NCI-H2081 (cell line): Measurements from ENCODE around the gene TMED5.
"Not testable (repeated sequence)": the region's sequence is repeated elsewhere in the genome, so short reads cannot be mapped to it uniquely, and the experiment has no call there.

Source experiments
- DNase-seq, 2 experiments: peaks; one replicate each; lab custom pipeline; 2025; lab: John Stamatoyannopoulos, UW

Gene TMED5

DNA sequence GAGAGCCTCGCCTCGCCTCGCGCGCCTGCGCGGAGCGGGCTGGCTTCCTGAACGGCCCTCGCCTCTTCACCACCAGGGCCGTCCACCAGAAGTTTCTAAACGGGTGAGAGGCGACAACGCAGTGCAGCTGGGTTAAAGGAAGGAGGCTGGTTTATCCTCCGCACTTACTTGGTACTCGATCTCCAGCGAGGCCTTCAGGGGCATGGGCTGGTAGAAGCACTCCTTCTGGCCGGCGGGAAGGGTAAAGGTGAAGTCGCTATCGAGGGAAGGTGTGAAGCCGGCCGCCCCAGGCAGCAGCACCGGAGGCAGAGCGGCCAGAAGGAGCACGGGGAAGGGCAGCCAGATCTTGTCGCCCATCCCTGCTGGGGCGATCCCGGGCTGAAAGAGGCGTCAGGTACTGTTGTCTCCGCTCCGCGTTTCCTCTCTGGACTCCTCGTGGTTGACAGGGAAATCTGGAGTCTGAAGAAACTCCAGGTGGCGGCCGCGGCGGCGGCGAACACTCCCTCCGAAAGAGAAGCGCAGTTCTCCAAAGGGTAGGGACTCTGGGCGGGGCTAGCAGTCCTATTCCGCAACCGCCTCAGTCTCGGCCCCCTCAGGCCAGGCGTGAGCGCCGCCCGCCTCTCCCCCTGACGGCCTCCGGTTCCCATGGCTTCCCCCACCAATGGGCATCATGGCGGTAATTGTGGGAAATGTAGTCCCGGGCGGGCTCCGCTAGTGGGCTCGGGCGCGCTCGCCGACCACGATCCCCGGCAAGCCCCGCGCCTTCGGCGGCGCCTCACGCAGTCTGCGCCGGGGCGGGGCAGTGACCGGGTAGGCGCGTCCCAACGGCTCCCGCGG, at the start of gene TMED5:
TMED5 (minus strand) TSS at position 528 of the 837 bp plus-strand sequence; CDS start at position 357, 171 bp downstream.
- peak; percentile 94 to 96 for DNase-seq

DNA sequence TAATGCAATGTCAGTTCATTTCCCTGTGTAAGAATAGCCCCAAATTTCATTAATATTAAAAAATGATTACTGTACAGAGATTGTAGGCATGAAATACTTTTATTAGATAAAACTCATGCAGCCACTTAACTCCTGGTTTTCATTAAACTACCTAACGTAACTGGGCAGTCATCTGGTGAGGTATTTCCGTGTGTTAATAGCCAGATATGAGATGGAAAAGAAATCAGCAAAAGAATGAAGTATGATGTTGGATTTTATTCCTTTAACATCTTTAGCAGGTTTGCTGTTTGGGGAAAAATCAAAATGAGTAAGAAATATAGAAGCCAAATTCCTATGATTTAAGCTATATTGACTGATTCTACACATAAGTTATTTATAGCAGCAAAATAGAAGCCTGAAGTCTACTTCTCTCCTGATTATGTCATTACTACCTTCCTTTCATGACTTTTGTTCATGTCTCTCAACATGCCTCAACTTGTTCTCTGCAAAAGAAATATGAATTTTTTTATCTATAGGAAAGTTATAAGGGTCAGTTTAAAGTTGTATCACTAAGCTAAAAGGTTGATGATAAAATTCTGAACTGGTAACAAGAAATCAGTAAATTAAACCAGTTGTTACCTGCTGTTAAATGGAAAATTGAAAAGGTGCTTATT, 42.9 kb upstream of the TMED5 start:
- DNase-seq: no peak

DNA sequence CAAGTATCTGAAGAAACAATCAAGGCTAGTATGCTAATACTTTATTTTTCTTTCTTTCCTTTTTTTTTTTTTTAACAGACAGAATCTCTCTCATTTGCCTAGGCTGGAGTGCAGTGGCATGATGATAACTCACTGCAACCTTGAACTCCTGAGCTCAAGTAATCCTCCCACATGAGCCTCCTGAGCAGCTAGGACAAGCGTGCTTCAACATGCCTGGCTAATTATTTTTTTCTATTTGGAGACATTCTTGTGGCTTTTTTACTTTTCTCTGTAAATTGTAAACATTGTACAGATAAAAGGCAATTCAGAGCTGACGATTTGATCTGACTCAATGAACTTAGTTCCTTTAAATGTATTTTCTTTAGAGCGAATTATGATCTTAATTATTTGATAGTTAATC, 41.7 kb upstream of the TMED5 start:
- DNase-seq: no peak

DNA sequence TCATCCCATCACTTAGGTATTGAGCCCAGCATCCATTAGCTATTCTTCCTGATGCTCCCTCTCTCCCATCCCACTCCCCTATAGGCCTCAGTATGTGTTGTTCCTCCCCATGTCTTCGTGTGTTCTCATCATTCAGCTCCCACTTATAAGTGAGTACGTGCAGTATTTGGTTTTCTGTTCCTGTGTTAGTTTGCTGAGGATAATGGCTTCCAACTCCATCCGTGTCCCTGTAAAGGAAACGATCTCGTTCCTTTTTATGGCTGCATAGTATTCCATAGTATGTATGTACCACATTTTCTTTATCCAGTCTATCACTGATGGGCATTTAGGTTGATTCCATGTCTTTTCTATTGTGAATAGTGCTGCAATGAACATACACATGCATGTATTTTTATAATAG, 40.5 kb upstream of the TMED5 start:
- DNase-seq: not testable (repeated sequence)

DNA sequence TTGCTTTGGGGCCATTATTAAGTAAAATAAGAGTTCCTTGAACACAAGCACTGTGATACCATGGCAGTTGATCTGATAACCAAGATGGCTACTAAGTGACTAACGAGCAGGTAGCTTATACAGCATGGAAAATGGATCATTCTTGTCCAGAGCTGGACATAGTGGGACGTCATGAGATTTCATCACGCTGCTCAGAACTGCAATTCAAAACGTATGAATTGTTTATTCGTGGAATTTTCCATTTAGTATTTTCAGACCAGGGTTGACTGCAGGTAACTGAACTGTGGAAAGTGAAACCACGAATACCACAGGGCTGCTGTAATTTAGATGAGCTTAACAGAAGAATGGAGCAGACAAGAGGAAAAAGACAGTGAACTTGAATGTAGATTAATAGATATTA, 39.2 kb upstream of the TMED5 start:
- no peak for DNase-seq

DNA sequence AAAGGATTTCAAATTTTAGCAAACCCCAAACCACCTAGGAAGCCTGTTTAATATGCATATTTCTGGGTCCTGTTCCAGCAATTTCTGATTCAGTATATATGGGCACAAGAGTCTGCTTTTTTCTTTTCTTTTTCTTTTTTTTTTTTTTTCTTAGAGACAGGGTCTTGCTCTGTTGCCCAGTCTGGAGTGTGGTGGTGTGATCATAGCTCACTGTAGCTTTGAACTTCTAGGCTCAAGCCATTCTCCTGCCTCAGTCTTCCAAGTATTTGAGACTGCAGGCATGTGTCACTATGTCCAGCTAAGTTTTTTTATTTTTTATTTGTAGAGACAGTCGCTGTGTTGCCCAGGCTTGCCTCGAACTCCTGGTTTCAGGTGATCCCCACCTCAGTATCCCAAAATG, 35.1 kb upstream of the TMED5 start:
- DNase-seq: no peak

DNA sequence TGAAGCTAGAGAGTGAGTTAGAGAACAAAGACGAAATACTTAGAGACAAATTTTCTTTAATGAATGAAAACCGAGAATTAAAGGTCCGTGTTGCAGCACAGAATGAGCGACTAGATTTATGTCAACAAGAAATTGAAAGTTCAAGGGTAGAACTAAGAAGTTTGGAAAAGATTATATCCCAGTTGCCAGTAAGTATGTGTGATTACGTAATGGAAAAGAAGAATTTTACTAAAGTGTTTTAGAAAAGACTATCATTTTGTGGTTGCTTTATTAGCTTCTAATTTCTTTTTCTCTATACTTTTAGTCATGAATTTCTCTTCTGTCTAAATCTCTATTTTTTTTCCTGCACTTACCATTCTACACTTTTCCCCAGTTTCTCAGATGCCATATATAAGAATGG, 27.0 kb upstream of the TMED5 start:
- no peak for DNase-seq

DNA sequence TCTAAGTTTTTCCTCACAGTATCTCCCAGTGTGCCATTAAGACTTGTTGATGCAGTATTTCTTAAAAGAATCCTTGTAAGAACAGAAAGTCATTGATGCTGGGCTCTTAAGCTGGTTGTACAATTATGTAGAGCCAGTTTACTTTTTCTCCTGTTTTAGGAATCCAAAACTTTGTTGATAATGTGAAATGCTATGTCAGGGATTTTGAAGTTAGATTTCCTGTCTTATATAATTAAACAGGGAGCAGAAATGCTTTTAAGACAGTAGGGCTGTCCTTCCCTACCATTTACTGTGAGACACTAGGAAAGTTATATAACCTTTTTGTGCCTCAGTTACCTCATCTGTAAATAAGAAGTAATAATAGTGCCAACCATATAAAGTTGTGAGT, 26.3 kb upstream of the TMED5 start:
- no peak for DNase-seq

DNA sequence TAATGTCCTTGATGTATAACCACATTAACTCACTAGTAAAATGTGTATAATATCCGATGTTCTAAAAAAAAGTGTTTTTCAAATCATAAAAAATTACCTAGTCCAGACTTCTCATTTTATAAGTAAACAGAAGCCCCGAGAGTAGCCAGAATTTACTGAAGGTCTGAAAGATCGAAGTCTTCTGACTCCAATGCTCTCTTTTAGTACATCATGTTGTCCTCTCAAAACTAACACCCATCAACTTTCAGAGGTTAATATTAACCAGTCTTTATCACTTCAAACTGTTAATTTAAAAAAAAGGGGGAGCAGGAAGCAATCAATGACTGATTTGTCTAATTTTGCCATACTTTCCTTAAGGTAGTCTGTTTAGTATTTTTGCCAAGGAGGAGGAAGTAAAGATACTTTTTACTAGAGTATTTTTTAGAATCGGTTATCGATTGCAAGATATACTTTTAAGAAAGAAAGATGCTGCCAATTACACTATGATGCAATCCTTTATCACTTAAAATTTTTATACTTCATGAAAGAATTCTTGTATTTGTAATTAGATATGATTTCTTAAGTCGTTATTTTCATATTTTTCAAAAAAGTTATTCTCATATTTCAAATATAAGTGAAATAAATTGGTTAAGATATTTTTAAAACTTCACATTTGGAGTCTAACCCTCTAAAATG, 25.8 kb upstream of the TMED5 start:
- DNase-seq: no peak

DNA sequence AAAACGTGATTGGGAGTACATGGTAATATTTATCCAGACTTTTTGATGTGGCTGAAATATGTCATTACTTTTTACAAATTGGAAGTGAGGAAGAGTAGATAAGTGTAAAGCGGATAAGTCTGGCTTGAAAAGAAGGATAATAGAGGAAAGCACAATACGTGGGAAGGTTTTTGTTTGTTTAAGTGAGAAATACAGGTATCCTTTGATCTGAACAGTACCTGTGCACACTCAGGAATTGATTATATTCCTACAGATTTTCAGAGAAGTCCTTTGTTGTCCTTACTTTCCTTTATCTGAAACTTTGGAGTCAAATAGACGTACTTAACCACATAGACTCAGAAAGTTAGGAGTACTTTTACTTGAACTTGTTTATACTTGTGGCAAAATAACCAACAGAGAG, 20.5 kb upstream of the TMED5 start:
- DNase-seq: no peak

DNA sequence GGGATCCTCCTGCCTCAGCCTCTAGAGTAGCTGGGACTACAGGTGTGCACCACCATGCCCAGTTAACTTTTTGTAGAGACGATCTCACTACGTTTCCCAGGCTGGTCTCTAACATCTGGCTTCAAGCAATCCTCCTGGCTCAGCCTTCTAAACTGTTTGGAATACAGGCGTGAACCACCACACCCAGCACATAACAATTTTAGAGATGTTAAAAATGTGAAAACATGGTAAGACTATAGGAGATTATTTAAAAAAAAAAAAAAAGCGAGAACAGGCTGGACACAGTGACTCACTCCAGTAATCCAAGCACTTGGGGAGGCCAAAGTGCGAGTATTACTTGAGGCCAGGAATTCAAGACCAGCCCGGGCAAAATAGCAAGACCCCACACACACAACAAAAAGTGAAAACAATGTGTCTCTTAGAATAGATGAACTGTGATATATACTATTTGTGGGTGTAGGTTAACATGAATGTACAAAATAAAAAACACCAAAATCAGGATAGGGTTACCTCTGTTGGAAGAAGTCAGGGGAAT, 19.9 kb upstream of the TMED5 start:
- no peak for DNase-seq

DNA sequence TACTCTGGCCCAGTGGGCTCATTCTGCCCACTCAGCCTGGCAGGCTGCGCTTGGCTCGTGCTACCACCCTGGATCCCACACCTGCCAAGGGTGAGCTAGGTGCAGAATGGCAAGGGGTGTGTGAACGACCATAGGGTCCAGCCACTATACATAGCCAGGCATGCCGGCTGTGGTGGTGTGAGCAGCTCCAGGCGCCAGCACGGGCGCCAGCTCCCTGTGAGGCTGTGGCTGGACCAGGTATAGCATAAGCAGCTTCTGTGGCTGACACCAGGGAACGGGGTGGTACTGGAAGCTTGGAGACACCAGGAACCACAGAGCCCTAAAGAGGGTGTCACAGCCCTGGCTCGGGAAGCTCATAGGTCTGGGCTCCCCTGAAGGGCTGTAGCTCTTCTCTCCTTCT, 18.9 kb upstream of the TMED5 start:
- no peak for DNase-seq

DNA sequence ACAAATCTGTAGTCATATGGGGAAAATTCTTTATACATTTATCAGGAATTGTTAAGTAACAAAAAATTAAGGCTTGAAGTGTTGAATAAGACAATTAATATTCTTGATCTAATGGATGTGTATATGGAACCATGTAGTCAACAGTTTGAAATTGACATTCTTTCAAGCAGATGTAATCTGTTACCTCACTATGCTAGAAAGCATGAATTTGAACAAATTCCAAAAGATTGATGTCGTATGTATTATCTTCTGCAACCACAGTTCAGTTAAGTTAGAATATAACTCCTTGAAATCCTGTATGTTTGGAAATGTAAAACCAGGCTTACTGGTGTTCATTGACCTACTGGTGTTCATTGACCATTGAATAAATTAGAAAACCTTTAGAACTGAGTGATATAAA, 16.4 kb upstream of the TMED5 start:
- DNase-seq: no peak

DNA sequence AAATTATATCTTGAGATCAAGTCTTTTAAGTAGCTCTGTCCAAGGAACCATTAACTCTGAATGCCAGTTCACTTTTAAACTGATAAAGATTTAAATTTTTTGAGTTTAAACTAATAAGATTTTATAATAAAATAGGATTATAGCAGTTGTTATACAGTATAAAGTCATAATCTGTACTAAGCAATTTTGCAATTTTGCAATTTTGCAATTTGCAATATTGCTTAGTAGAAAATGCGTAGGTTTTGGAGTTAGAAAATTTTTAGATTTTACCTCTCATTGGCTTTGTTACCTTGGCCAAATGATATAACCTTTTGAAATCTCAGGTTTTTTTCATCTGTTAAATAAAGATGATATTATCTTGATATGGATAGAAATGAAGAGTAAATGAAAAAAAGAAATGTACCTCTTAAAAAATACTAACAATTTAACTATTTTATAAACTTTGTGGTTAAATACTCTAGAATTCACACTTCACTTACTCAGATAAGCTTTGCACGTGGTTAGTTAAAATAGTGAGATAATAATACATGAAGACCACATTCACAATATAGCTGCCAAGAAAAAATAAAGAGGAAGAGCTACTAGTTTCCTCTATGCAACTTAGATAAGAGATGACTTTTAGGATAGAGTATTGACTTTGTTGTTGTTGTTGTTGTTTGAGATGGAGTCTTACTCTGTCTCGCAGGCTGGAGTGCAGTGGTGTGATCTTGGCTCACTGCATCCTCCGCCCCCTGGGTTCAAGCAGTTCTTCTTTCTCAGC, 14.2 kb upstream of the TMED5 start:
- DNase-seq: no peak

DNA sequence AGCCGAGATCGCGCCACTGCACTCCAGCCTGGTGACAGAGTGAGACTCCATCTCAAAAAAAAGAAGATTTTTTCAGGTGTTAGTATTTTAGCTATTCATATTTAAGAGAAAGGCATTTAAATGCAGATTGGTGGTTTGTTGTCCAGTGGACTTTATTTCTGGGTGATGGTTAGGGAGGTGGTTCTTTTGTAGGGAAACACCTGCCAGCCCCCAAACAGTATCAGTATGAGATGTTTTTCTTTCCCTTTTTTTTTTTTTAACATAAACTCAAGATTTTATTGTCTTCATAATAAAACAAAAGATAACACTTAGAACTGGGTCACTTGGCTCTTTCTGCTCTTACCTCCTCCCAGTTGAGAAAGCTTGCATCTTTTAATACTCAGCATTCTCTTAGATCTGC, 10.2 kb upstream of the TMED5 start:
- no peak for DNase-seq

DNA sequence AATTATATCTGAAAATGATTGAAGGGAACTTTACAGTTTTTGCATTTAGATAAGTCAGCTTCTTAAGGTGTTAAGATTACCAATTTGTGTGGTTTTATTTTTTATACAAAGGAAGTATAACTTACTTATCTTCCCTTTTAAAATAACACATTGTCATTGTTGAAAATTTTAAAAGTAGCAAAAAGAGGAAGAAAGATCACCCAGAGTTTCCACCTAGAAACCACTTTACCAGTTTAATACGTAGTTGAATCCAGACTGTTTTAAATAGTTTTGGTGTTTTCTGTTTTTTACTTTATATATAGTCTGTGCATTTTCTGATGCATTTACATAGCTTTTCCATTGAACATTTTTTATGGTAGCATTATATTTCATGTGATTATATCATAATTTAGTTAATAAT, 6.5 kb upstream of the TMED5 start:
- no peak for DNase-seq

DNA sequence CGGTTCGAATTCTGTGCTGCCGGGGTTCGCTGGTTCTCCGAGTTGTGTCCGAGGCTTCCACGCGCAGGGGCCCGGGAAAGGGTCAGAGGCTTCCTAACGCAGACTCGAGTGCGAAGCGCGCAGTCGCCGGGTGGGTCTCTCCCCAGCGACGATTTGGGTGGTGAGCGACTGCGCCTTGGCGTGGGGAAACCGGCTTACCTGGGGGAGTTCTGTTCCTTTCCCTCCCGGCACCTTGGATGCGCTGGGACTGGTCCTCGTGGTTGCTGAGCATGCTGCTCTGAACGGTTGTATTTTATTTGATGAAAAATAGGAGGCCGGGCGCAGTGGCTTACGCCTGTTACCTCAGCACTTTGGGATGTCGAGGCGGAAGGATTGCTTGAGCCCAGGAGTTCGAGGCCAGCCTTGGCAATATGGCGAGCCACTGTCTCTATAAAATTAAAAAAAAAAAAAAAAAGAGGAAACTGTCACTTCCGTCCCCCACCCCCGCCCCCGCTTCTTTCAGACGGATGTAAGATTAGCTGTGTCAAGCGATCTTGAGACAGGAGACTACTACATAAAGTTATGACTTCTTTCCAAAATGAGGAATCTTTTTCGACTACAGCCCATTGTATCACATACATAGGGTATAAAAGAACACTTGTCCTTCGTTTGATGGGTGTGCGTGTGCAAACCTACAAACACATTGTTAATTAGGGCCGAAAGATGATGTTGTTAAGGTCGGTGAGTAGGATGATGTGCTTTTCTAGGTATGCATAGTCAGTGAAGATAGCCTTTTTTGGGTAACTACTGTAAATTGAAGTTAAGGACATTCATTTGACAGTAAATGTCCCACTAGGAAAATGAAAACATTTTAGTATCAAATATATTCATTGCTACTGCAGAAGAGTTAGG, 755 bp upstream of the TMED5 start, which contains the start of gene CCDC18:
CCDC18 (plus strand) TSS at position 2 of the 891 bp plus-strand sequence. CDS start 2,638 bp downstream, outside the sequence.
- DNase-seq: peak; percentile 34 to 53

DNA sequence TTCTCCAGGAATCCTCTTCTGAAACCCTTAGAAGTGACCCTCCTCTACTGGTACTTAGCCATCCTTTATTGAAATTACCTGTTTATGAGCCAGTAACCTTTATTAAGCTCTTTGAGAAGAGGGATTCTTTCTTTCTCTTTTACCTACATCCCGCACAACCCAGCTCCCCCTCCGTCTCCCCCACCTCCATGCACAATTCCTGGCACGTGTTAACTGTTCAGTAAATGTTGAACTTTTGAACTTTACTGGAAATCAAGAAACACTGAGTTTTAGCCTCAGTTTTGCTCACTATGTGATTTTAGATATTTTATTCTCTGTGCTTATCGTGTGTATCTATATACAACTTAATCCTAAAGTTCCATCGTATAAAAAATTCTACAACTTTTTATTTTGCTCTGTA, 1.8 kb downstream of the TMED5 start:
- DNase-seq: peak; percentile 3

DNA sequence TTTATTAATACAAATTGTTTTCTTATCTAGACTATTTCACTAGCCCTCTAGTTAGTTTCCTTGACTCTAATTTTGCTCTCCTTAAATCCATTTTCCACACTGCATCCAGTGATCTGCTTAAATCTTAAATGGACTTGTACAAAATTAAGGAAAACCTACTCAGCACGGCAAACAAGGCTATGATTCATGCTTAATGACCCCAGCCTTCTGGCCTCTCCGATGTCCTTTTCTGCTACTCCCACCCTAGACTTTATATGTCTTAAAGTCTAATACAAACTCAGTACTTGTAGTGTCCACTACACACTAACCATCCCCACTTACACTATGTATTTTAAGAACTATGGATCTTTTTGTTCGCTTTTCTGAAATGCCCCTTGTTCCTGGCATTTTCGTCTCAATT, 2.2 kb downstream of the TMED5 start:
- no peak for DNase-seq

DNA sequence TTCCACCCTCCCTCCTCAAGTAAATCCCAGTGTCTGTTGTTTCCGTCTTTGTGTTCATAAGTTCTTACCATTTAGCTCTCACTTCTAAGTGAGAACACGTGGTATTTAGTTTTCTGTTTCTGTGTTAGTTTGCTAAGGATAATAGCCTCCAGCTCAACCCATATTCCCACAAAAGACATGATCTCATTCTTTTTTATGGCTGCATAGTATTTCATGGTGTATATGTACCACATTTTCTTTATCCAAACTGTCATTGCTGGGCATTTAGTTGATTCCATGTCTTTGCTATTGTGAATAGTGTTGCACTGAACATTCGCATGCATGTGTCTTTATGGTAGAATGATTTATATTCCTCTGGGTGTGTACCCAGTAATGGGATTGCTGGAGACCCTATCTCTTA, 5.6 kb downstream of the TMED5 start:
- not testable (repeated sequence) for DNase-seq

DNA sequence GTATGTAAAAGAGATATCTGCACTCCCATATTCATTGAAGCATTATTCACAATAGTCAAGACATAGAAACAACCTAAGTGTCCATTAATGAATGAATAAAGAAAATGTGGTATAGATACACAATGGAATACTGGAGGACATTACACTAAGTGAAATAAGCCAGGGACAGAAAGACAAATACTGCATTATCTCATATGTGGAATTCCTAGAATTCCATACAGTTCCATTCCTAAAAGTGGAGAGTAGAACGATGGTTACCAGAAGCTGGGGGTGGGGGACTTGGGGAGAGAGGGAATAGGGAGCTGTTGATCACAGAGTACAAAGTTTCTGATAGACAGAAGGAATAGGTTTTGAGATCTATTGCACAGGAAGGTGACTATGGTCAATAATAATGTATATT, 7.4 kb downstream of the TMED5 start:
- no peak for DNase-seq
